ENCODE measurements around the gene POLR1H. TPM values are rescaled to one million over a fixed set of nuclear protein-coding genes. Genes with fewer than 3 reads are reported as not detected.

POLR1H gene
- total and polyA plus RNA-seq, 2 experiments from 2014 or later, result 28.1 to 93.6 TPM

DNA sequence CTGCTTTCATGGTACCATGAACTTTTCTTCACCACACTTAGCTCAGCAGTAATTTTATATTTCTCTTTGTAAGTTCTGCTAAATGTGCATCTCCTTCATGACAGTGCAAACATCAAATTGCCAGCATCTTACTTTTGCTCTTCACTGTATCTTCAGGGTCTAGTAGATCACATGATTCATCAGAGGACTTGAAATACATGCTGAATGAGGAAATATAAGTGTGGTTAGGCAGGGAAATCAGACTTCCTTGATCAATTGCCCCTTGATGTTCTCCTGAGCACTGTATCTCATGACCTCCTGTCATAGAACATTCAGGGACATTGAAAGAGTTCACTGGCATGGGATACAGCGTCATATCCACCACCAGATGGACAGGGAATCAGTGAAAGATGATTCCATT lies 25.3 kb upstream of the POLR1H start:
- Mint-ChIP-seq H3K27ac (no peak overlapping the region), H3K4me3 (no peak overlapping the region), H3K36me3 (ENCODE audit: low read depth) (no peaks in the 10 kb centered on the region), H3K27me3 (ENCODE audit: insufficient read depth, low read depth, poor library complexity) (no peaks in the 10 kb centered on the region), H3K9me3 (no peaks in the 10 kb centered on the region), H3K4me1 (no peaks in the 10 kb centered on the region)
- H3F3A ChIP-seq (replicated peaks; ENCODE audit: low read depth), result no peaks in the 10 kb centered on the region
- ATAC-seq, result no peak
- H2AFZ ChIP-seq, result no peak overlapping the region
- H3K4me3 ChIP-seq, result no peak overlapping the region
- no peaks in the 10 kb centered on the region for H3K9me2 ChIP-seq (ENCODE audit: insufficient read depth)
- no peaks in the 10 kb centered on the region; the same call in 1 of the 2 replicates for H4K20me1 ChIP-seq (replicated peaks; ENCODE audit: insufficient read depth)
- H3K27ac ChIP-seq (ENCODE audit: low read depth), result no peak overlapping the region
- no peaks in the 10 kb centered on the region for H3K79me2 ChIP-seq (replicated peaks; ENCODE audit: insufficient read depth)
- H3K4me1 ChIP-seq (ENCODE audit: insufficient read depth), result no peaks in the 10 kb centered on the region
- no peak overlapping the region for H3K4me2 ChIP-seq
- TF ChIP-seq EZH2phosphoT487 (IDR thresholded peaks at IDR 0.05; ENCODE audit: unreplicated experiment), result no peak
- TF ChIP-seq, protein P1, sequence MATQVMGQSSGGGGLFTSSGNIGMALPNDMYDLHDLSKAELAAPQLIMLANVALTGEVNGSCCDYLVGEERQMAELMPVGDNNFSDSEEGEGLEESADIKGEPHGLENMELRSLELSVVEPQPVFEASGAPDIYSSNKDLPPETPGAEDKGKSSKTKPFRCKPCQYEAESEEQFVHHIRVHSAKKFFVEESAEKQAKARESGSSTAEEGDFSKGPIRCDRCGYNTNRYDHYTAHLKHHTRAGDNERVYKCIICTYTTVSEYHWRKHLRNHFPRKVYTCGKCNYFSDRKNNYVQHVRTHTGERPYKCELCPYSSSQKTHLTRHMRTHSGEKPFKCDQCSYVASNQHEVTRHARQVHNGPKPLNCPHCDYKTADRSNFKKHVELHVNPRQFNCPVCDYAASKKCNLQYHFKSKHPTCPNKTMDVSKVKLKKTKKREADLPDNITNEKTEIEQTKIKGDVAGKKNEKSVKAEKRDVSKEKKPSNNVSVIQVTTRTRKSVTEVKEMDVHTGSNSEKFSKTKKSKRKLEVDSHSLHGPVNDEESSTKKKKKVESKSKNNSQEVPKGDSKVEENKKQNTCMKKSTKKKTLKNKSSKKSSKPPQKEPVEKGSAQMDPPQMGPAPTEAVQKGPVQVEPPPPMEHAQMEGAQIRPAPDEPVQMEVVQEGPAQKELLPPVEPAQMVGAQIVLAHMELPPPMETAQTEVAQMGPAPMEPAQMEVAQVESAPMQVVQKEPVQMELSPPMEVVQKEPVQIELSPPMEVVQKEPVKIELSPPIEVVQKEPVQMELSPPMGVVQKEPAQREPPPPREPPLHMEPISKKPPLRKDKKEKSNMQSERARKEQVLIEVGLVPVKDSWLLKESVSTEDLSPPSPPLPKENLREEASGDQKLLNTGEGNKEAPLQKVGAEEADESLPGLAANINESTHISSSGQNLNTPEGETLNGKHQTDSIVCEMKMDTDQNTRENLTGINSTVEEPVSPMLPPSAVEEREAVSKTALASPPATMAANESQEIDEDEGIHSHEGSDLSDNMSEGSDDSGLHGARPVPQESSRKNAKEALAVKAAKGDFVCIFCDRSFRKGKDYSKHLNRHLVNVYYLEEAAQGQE (IDR thresholded peaks at IDR 0.05; ENCODE audit: unreplicated experiment), result no peak
- no peaks in the 10 kb centered on the region for H3K36me3 ChIP-seq (ENCODE audit: insufficient read depth)
- no peak for DNase-seq (ENCODE audit: low spot score)
- no peaks in the 10 kb centered on the region for H3K27me3 ChIP-seq (ENCODE audit: insufficient read depth)

GRCh38 chr6:30037182-30037788 lies 23.8 kb upstream of the POLR1H start:
- DNase-seq (ENCODE audit: low spot score) (peak; percentile 39), ATAC-seq (peak; percentile 45; the same call in 1 of the 3 replicates)
- TF ChIP-seq, protein P2, sequence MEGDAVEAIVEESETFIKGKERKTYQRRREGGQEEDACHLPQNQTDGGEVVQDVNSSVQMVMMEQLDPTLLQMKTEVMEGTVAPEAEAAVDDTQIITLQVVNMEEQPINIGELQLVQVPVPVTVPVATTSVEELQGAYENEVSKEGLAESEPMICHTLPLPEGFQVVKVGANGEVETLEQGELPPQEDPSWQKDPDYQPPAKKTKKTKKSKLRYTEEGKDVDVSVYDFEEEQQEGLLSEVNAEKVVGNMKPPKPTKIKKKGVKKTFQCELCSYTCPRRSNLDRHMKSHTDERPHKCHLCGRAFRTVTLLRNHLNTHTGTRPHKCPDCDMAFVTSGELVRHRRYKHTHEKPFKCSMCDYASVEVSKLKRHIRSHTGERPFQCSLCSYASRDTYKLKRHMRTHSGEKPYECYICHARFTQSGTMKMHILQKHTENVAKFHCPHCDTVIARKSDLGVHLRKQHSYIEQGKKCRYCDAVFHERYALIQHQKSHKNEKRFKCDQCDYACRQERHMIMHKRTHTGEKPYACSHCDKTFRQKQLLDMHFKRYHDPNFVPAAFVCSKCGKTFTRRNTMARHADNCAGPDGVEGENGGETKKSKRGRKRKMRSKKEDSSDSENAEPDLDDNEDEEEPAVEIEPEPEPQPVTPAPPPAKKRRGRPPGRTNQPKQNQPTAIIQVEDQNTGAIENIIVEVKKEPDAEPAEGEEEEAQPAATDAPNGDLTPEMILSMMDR (conservative IDR thresholded peaks at IDR 0.05; ENCODE audit: low read depth in 2 of 2), result peak; percentile 60 to 63
- no peak for TF ChIP-seq ZNF331 (CRISPR knock-in tag; IDR thresholded peaks at IDR 0.05; ENCODE audit: low read depth)
- H3K4me3 ChIP-seq, result no peak overlapping the region
- H3K79me2 ChIP-seq (replicated peaks; ENCODE audit: insufficient read depth), result no peaks in the 10 kb centered on the region
- H3K4me1 ChIP-seq (ENCODE audit: insufficient read depth), result no peaks in the 10 kb centered on the region
- no peak overlapping the region for H3K4me3 Mint-ChIP-seq
- H3K36me3 Mint-ChIP-seq (ENCODE audit: low read depth), result no peaks in the 10 kb centered on the region
- no peaks in the 10 kb centered on the region for H3K27me3 ChIP-seq (ENCODE audit: insufficient read depth)
- no peaks in the 10 kb centered on the region for H3K36me3 ChIP-seq (ENCODE audit: insufficient read depth)
- no peak overlapping the region for H3K27ac ChIP-seq (ENCODE audit: low read depth)
- no peak overlapping the region for H2AFZ ChIP-seq
- no peaks in the 10 kb centered on the region for H3K9me3 Mint-ChIP-seq
- H3K27me3 Mint-ChIP-seq (ENCODE audit: insufficient read depth, low read depth, poor library complexity), result no peaks in the 10 kb centered on the region
- no peaks in the 10 kb centered on the region for H3K4me1 Mint-ChIP-seq
- H3K9me2 ChIP-seq (ENCODE audit: insufficient read depth), result no peaks in the 10 kb centered on the region
- no peak overlapping the region for H3K4me2 ChIP-seq
- no peaks in the 10 kb centered on the region; the same call in 1 of the 2 replicates for H4K20me1 ChIP-seq (replicated peaks; ENCODE audit: insufficient read depth)
- no peaks in the 10 kb centered on the region for H3F3A ChIP-seq (replicated peaks; ENCODE audit: low read depth)
- no peak overlapping the region for H3K27ac Mint-ChIP-seq

All from GM23338 (cell line).